Naive thymus-derived CD4-positive, alpha-beta T cell (primary cell): ENCODE results near the gene SV2C. TPM values are rescaled to one million over a fixed set of nuclear protein-coding genes. Genes with fewer than 3 reads are reported as not detected.
A peak's percentile ranks its signal among the peaks of the same experiment; 100 is the strongest.
"Not testable (repeated sequence)": the region's sequence is repeated elsewhere in the genome, so short reads cannot be mapped to it uniquely, and the experiment has no call there.

Source experiments
- ATAC-seq: fragments of 150-1000 bp; cut with Tn5 transposase; 2 replicates; pipeline ENCODE4 v1.10.0; 2021; ENCODE audit warnings: mild to moderate bottlenecking, moderate library complexity
- CTCF ChIA-PET: fragments of 350-600 bp; sonication (Branson Sonifier 250); formaldehyde crosslinking; loops from one replicate; lab custom pipeline; 2021; ENCODE audit warnings: antibody characterized with exemption; lab: Charles Lee
- POLR2A ChIA-PET: fragments of 350-600 bp; sonication (Branson Sonifier 250); formaldehyde crosslinking; loops from one replicate; lab custom pipeline; 2021; ENCODE audit warnings: antibody characterized with exemption, inconsistent platforms; lab: Charles Lee
- DNase-seq, 9 donors: peaks; one replicate each; pipeline versions ENCODE4 v3.0.0 to v3.0.0-alpha.2; 2020 to 2022; ENCODE audit warnings: mixed read lengths in 1 of 9
- H3K27ac ChIP-seq: one replicate; pipeline ENCODE4 v1.7.0; 2013; ENCODE audit warnings: mild to moderate bottlenecking, low read depth, low read length, moderate library complexity
- H3K27me3 ChIP-seq, 2 donors: one replicate each; pipeline ENCODE4 v1.7.0; 2013; ENCODE audit warnings: low read length in 2 of 2, mild to moderate bottlenecking in 2 of 2, moderate library complexity in 2 of 2; ENCODE audit not compliant: control insufficient read depth in 2 of 2, insufficient read depth in 2 of 2
- H3K36me3 ChIP-seq, 3 experiments: 1 replicate in 2 of 3; 2 replicates in 1 of 3; pipeline ENCODE4 v1.7.0; 2013; ENCODE audit warnings: low read length in 3 of 3, mild to moderate bottlenecking in 3 of 3, moderate library complexity in 1 of 3; ENCODE audit not compliant: insufficient read depth in 3 of 3, control insufficient read depth in 2 of 3
- H3K4me1 ChIP-seq, 2 donors: one replicate each; pipeline ENCODE4 v1.7.0; 2013; ENCODE audit warnings: low read length in 2 of 2, mild to moderate bottlenecking in 2 of 2, moderate library complexity in 1 of 2; ENCODE audit not compliant: control insufficient read depth in 2 of 2, insufficient read depth in 2 of 2
- H3K4me3 ChIP-seq: 2 replicates; pipeline ENCODE4 v1.7.0; 2013; ENCODE audit warnings: mild to moderate bottlenecking, low read length
- H3K9me3 ChIP-seq, 3 experiments: 1 replicate in 2 of 3; 2 replicates in 1 of 3; pipeline ENCODE4 v1.7.0; 2013; ENCODE audit warnings: low read length in 3 of 3; ENCODE audit not compliant: control insufficient read depth in 2 of 3
- H3K27ac Mint-ChIP-seq, 9 donors: one replicate each; pipeline ENCODE4 v1.8.0; 2020 to 2022; ENCODE audit warnings: mixed read lengths in 9 of 9, mild to moderate bottlenecking in 8 of 9, moderate library complexity in 5 of 9, inconsistent platforms in 2 of 9
- H3K27me3 Mint-ChIP-seq, 5 donors: one replicate each; pipeline ENCODE4 v1.8.0; 2021 to 2022; ENCODE audit warnings: mixed read lengths in 5 of 5, mild to moderate bottlenecking in 1 of 5
- H3K36me3 Mint-ChIP-seq, 5 donors: one replicate each; pipeline ENCODE4 v1.8.0; 2020 to 2022; ENCODE audit warnings: mixed read lengths in 5 of 5, mild to moderate bottlenecking in 3 of 5, inconsistent platforms in 1 of 5
- H3K4me1 Mint-ChIP-seq, 7 donors: one replicate each; pipeline ENCODE4 v1.8.0; 2020 to 2022; ENCODE audit warnings: mixed read lengths in 7 of 7, mild to moderate bottlenecking in 3 of 7, inconsistent platforms in 1 of 7
- H3K4me3 Mint-ChIP-seq, 10 donors: one replicate each; pipeline ENCODE4 v1.8.0; 2020 to 2022; ENCODE audit warnings: mild to moderate bottlenecking in 10 of 10, mixed read lengths in 10 of 10, moderate library complexity in 6 of 10, inconsistent platforms in 2 of 10
- H3K9me3 Mint-ChIP-seq, 11 donors: one replicate each; pipeline ENCODE4 v1.8.0; 2020 to 2022; ENCODE audit warnings: mixed read lengths in 11 of 11, mild to moderate bottlenecking in 4 of 11, inconsistent platforms in 1 of 11, moderate library complexity in 1 of 11
- intact Hi-C, 2 donors: fragments of 100-400 bp; cut with micrococcal nuclease; formaldehyde crosslinking; loops; one replicate each; pipeline ENCODE4 v1.15.1; 2023
- polyA plus RNA-seq, 2 donors: library from polyadenylated mRNA; unstranded; fragments of 300-500 nt; fragmentation: Illumina TruSeq; gene quantifications; one replicate each; pipeline ENCODE4 v1.2.3, GENCODE V29; 2021
- total RNA-seq, 6 experiments: library from RNA in 5 of 6; stranded (reverse) in 5 of 6; gene quantifications; 1 replicate in 5 of 6; 2 replicates in 1 of 6; pipeline ENCODE4 v1.2.3 and lab custom pipeline; 2021 to 2026

Gene SV2C
- total and polyA plus RNA-seq, 7 experiments from 2014 or later = not detected

- H3K4me3 ChIP-seq, H3K27ac Mint-ChIP-seq, H3K27me3 Mint-ChIP-seq, H3K27me3 ChIP-seq, H3K36me3 ChIP-seq, CTCF ChIA-PET, intact Hi-C loops, POLR2A ChIA-PET, H3K36me3 Mint-ChIP-seq, H3K27ac ChIP-seq, H3K4me3 Mint-ChIP-seq, H3K9me3 ChIP-seq, ATAC-seq, DNase-seq: not testable (repeated sequence)
- Mint-ChIP-seq H3K4me1 (peaks cover 12 to 59% (median 24%) of the 10 kb centered on the region in 7 donors), H3K9me3 (peaks cover 0 to 11% (median 0%) of the 10 kb centered on the region in 11 donors)
- peaks cover 12 to 19% of the 10 kb centered on the region in 2 donors for H3K4me1 ChIP-seq
Observed at GRCh38 chr5:76302661-76303060, 219.5 kb downstream of the SV2C start.

GRCh38 chr5:76303921-76304320 is 220.7 kb downstream of the SV2C start:
- intact Hi-C loops = no loop called here
- peaks cover 18 to 56% (median 23%) of the 10 kb centered on the region in 7 donors for H3K4me1 Mint-ChIP-seq
- CTCF ChIA-PET = no interaction called here
- H3K27me3 ChIP-seq = no peaks in the 10 kb centered on the region
- no peaks in the 10 kb centered on the region for H3K36me3 ChIP-seq
- POLR2A ChIA-PET = interaction anchor here (0.6 kb wide), 1 partner anchor 50 kb away, joined by 5 read pairs; no protein-coding TSS in a partner anchor
- peak overlapping the region in 4 of 9 donors; percentile 24 to 77 (median 64) for H3K27ac Mint-ChIP-seq
- H3K4me3 ChIP-seq = no peak overlapping the region
- peaks cover 0 to 6% (median 0%) of the 10 kb centered on the region in 5 donors for H3K27me3 Mint-ChIP-seq
- no peaks in the 10 kb centered on the region for H3K9me3 ChIP-seq
- peak in 1 of 9 donors; percentile 26 for DNase-seq
- peaks cover 0 to 7% (median 1%) of the 10 kb centered on the region in 5 donors for H3K36me3 Mint-ChIP-seq
- ATAC-seq = peak; percentile 80
- H3K9me3 Mint-ChIP-seq = peaks cover 0 to 11% (median 0%) of the 10 kb centered on the region in 11 donors
- peak overlapping the region in 5 of 10 donors; percentile 1 to 30 (median 3) for H3K4me3 Mint-ChIP-seq
- no peak overlapping the region for H3K27ac ChIP-seq
- H3K4me1 ChIP-seq = peaks cover 12 to 15% of the 10 kb centered on the region in 2 donors

GRCh38 chr5:76305269-76305668 is 222.1 kb downstream of the SV2C start:
- Histone ChIP-seq H3K27me3 (no peaks in the 10 kb centered on the region), H3K4me3 (no peak overlapping the region), H3K36me3 (no peaks in the 10 kb centered on the region), H3K4me1 (peaks cover 8 to 10% of the 10 kb centered on the region in 2 donors), H3K9me3 (no peaks in the 10 kb centered on the region), H3K27ac (no peak overlapping the region)
- H3K36me3 Mint-ChIP-seq = peaks cover 0 to 5% (median 3%) of the 10 kb centered on the region in 5 donors
- ChIA-PET POLR2A (interaction anchor here (0.6 kb wide), 1 partner anchor 304 kb away, joined by 3 read pairs; no protein-coding TSS in a partner anchor), CTCF (no interaction called here)
- intact Hi-C loops = loop anchor here in 1 of 2 donors (5.0 kb wide), 1 partner anchor 33 kb away; no protein-coding TSS in a partner anchor
- no peak overlapping the region for H3K27ac Mint-ChIP-seq
- no peak overlapping the region for H3K4me3 Mint-ChIP-seq
- peaks cover 10 to 48% (median 19%) of the 10 kb centered on the region in 7 donors for H3K4me1 Mint-ChIP-seq
- DNase-seq (no peak), ATAC-seq (peak; percentile 46)
- peaks cover 0 to 11% (median 2%) of the 10 kb centered on the region in 11 donors for H3K9me3 Mint-ChIP-seq
- H3K27me3 Mint-ChIP-seq = peaks cover 0 to 6% (median 0%) of the 10 kb centered on the region in 5 donors

GRCh38 chr5:76305775-76306174 is 222.6 kb downstream of the SV2C start:
- Mint-ChIP-seq H3K27me3 (peaks cover 0 to 6% (median 0%) of the 10 kb centered on the region in 5 donors), H3K36me3 (peaks cover 0 to 5% (median 3%) of the 10 kb centered on the region in 5 donors), H3K4me3 (no peak overlapping the region), H3K9me3 (peaks cover 0 to 11% (median 2%) of the 10 kb centered on the region in 11 donors), H3K27ac (no peak overlapping the region), H3K4me1 (peaks cover 10 to 43% (median 19%) of the 10 kb centered on the region in 7 donors)
- intact Hi-C loops = loop anchor here in 1 of 2 donors (5.0 kb wide), 1 partner anchor 33 kb away; no protein-coding TSS in a partner anchor
- no peaks in the 10 kb centered on the region for H3K36me3 ChIP-seq
- ATAC-seq = no peak
- no peaks in the 10 kb centered on the region for H3K27me3 ChIP-seq
- DNase-seq = no peak
- no peak overlapping the region for H3K4me3 ChIP-seq
- POLR2A ChIA-PET = no interaction called here
- H3K27ac ChIP-seq = no peak overlapping the region
- CTCF ChIA-PET = no interaction called here
- peaks cover 8 to 10% of the 10 kb centered on the region in 2 donors for H3K4me1 ChIP-seq
- H3K9me3 ChIP-seq = no peaks in the 10 kb centered on the region

GRCh38 chr5:76310208-76310607 is 227.0 kb downstream of the SV2C start:
- ChIA-PET CTCF (interaction anchor here (0.7 kb wide), 1 partner anchor 39 kb away, joined by 4 read pairs; no protein-coding TSS in a partner anchor), POLR2A (interaction anchor here (1.5 kb wide), 1 partner anchor 9 kb away, joined by 5 read pairs; no protein-coding TSS in a partner anchor)
- Mint-ChIP-seq H3K27me3 (peaks cover 0 to 6% (median 0%) of the 10 kb centered on the region in 5 donors), H3K9me3 (peaks cover 0 to 6% (median 0%) of the 10 kb centered on the region in 11 donors), H3K27ac (peak overlapping the region in 1 of 9 donors; percentile 4), H3K4me3 (no peak overlapping the region), H3K36me3 (peaks cover 0 to 3% (median 0%) of the 10 kb centered on the region in 5 donors), H3K4me1 (peaks cover 0 to 14% (median 5%) of the 10 kb centered on the region in 7 donors)
- Histone ChIP-seq H3K4me3 (no peak overlapping the region), H3K27me3 (no peaks in the 10 kb centered on the region), H3K27ac (no peak overlapping the region), H3K36me3 (no peaks in the 10 kb centered on the region), H3K4me1 (no peaks in the 10 kb centered on the region), H3K9me3 (no peaks in the 10 kb centered on the region)
- intact Hi-C loops = no loop called here
- ATAC-seq (no peak), DNase-seq (no peak)

GRCh38 chr5:76312783-76313182 is 229.6 kb downstream of the SV2C start:
- no peak overlapping the region for H3K27ac Mint-ChIP-seq
- DNase-seq (no peak), ATAC-seq (no peak)
- ChIA-PET CTCF (no interaction called here), POLR2A (no interaction called here)
- H3K27me3 Mint-ChIP-seq = peaks cover 0 to 2% (median 0%) of the 10 kb centered on the region in 5 donors
- no peak overlapping the region for H3K27ac ChIP-seq
- peaks cover 0 to 6% (median 0%) of the 10 kb centered on the region in 11 donors for H3K9me3 Mint-ChIP-seq
- H3K36me3 ChIP-seq = no peaks in the 10 kb centered on the region
- H3K4me1 ChIP-seq = no peaks in the 10 kb centered on the region
- H3K9me3 ChIP-seq = no peaks in the 10 kb centered on the region
- intact Hi-C loops = no loop called here
- no peaks in the 10 kb centered on the region for H3K27me3 ChIP-seq
- H3K4me3 ChIP-seq = no peak overlapping the region
- H3K4me3 Mint-ChIP-seq = no peak overlapping the region
- peaks cover 0 to 4% (median 0%) of the 10 kb centered on the region in 5 donors for H3K36me3 Mint-ChIP-seq
- peaks cover 0 to 10% (median 0%) of the 10 kb centered on the region in 7 donors for H3K4me1 Mint-ChIP-seq
